ENCODE results near the gene CDIPT. TPM values are rescaled to one million over a fixed set of nuclear protein-coding genes. Genes with fewer than 3 reads are reported as not detected.

The CDIPT gene
- total and polyA plus RNA-seq, 2 of the 13 experiments (the other 11 are each of a cell fraction or from before 2014, with no cell fraction given) = 54.9 to 97.5 TPM

- TF ChIP-seq, protein P1, sequence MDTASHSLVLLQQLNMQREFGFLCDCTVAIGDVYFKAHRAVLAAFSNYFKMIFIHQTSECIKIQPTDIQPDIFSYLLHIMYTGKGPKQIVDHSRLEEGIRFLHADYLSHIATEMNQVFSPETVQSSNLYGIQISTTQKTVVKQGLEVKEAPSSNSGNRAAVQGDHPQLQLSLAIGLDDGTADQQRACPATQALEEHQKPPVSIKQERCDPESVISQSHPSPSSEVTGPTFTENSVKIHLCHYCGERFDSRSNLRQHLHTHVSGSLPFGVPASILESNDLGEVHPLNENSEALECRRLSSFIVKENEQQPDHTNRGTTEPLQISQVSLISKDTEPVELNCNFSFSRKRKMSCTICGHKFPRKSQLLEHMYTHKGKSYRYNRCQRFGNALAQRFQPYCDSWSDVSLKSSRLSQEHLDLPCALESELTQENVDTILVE (CRISPR knock-in tag; IDR thresholded peaks at IDR 0.05) = peak; percentile 95; the same call in 1 of the 2 replicates
- TF ChIP-seq REXO4 (CRISPR knock-in tag; IDR thresholded peaks at IDR 0.05; ENCODE audit: borderline replicate concordance) (no peak), ELF4 (CRISPR knock-in tag; IDR thresholded peaks at IDR 0.05; ENCODE audit: borderline replicate concordance) (peak; percentile 84; the same call in 1 of the 2 replicates), SMC3 (IDR thresholded peaks at IDR 0.05; ENCODE audit: low read length) (no peak; the same call in 1 of the 2 replicates), ZXDC (CRISPR knock-in tag; IDR thresholded peaks at IDR 0.05) (peak; percentile 80; the same call in 1 of the 2 replicates), PHF5A (CRISPR knock-in tag; IDR thresholded peaks at IDR 0.05; ENCODE audit: low read depth, unreplicated experiment) (peak; percentile 85), ZNF660 (CRISPR knock-in tag; IDR thresholded peaks at IDR 0.05; ENCODE audit: borderline replicate concordance, low read depth) (no peak), NFE2L1 (CRISPR knock-in tag; IDR thresholded peaks at IDR 0.05; ENCODE audit: borderline replicate concordance) (no peak), RFXAP (CRISPR knock-in tag; IDR thresholded peaks at IDR 0.05; ENCODE audit: borderline replicate concordance) (no peak; the same call in 1 of the 2 replicates), TSC22D2 (CRISPR knock-in tag; IDR thresholded peaks at IDR 0.05; ENCODE audit: borderline replicate concordance) (peak; percentile 81; the same call in 1 of the 2 replicates), SIN3A (IDR thresholded peaks at IDR 0.05; ENCODE audit: borderline replicate concordance, low read depth, low read length) (peak; percentile 81), NFATC3 (CRISPR knock-in tag; IDR thresholded peaks at IDR 0.05) (0 out of 2 replicates have a peak, but pooled peaks have one; percentile 16), HOXA7 (CRISPR knock-in tag; IDR thresholded peaks at IDR 0.05) (no peak), ZNF614 (CRISPR knock-in tag; IDR thresholded peaks at IDR 0.05; ENCODE audit: borderline replicate concordance) (peak; percentile 95), JUND (CRISPR knock-in tag; IDR thresholded peaks at IDR 0.05) (0 out of 2 replicates have a peak, but pooled peaks have one; percentile 57), POLR2AphosphoS5 (IDR thresholded peaks at IDR 0.05; ENCODE audit: low read depth, low read length) (peak; percentile 50), NFRKB (IDR thresholded peaks at IDR 0.05) (no peak)
- TF ChIP-seq, protein P2, sequence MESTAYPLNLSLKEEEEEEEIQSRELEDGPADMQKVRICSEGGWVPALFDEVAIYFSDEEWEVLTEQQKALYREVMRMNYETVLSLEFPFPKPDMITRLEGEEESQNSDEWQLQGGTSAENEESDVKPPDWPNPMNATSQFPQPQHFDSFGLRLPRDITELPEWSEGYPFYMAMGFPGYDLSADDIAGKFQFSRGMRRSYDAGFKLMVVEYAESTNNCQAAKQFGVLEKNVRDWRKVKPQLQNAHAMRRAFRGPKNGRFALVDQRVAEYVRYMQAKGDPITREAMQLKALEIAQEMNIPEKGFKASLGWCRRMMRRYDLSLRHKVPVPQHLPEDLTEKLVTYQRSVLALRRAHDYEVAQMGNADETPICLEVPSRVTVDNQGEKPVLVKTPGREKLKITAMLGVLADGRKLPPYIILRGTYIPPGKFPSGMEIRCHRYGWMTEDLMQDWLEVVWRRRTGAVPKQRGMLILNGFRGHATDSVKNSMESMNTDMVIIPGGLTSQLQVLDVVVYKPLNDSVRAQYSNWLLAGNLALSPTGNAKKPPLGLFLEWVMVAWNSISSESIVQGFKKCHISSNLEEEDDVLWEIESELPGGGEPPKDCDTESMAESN (CRISPR knock-in tag; conservative IDR thresholded peaks at IDR 0.05) = peak; percentile 70; the same call in 1 of the 2 replicates
- TF ChIP-seq, protein P3, sequence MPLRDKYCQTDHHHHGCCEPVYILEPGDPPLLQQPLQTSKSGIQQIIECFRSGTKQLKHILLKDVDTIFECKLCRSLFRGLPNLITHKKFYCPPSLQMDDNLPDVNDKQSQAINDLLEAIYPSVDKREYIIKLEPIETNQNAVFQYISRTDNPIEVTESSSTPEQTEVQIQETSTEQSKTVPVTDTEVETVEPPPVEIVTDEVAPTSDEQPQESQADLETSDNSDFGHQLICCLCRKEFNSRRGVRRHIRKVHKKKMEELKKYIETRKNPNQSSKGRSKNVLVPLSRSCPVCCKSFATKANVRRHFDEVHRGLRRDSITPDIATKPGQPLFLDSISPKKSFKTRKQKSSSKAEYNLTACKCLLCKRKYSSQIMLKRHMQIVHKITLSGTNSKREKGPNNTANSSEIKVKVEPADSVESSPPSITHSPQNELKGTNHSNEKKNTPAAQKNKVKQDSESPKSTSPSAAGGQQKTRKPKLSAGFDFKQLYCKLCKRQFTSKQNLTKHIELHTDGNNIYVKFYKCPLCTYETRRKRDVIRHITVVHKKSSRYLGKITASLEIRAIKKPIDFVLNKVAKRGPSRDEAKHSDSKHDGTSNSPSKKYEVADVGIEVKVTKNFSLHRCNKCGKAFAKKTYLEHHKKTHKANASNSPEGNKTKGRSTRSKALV (CRISPR knock-in tag; IDR thresholded peaks at IDR 0.05) = no peak
These were observed at the start of gene CDIPT (continued) for GRCh38 chr16:29862884-29863668.
